B cell (primary cell): ENCODE results near the gene NBEAL2. TPM values are rescaled to one million over a fixed set of nuclear protein-coding genes. Genes with fewer than 3 reads are reported as not detected.
"Not testable (repeated sequence)": the region's sequence is repeated elsewhere in the genome, so short reads cannot be mapped to it uniquely, and the experiment has no call there.

ENCODE experiments used
- ATAC-seq: fragments of 200-7000 bp; cut with Tn5 transposase; one replicate; pipeline ENCODE4 v1.10.0; 2021; ENCODE audit warnings: low read depth, mild to moderate bottlenecking, moderate number of reproducible peaks, moderate library complexity
- CTCF ChIA-PET: fragments of 350-600 bp; sonication (Branson Sonifier 250); formaldehyde crosslinking; loops from one replicate; lab custom pipeline; 2021; ENCODE audit warnings: antibody characterized with exemption, inconsistent platforms; lab: Charles Lee
- POLR2A ChIA-PET: fragments of 350-600 bp; sonication (Branson Sonifier 250); formaldehyde crosslinking; loops from one replicate; lab custom pipeline; 2021; ENCODE audit warnings: antibody characterized with exemption; lab: Charles Lee
- DNase-seq: peaks from one replicate; pipeline ENCODE4 v3.0.0; 2013
- H2AFZ ChIP-seq: 2 replicates; pipeline ENCODE4 v1.6.1; 2012; ENCODE audit warnings: mild to moderate bottlenecking, low read depth, low read length; ENCODE audit not compliant: insufficient read depth, poor library complexity, severe bottlenecking
- H3K27ac ChIP-seq, 2 donors: 1 replicate in 1 of 2; 2 replicates in 1 of 2; pipeline ENCODE4 v1.5.1; 2012 to 2013; ENCODE audit warnings: low read length in 2 of 2, mild to moderate bottlenecking in 2 of 2, moderate library complexity in 1 of 2
- H3K27me3 ChIP-seq, 4 experiments: fragments of 200-600 bp in 1 of 4; sonication (generic) in 1 of 4; replicated peaks in 1 of 4; 1 replicate in 2 of 4; 2 replicates in 2 of 4; pipeline versions ENCODE4 v1.6.1 to v1.7.0; 2013 to 2016; ENCODE audit warnings: low read length in 3 of 4, mild to moderate bottlenecking in 2 of 4, mixed read lengths in 1 of 4, moderate library complexity in 1 of 4; ENCODE audit not compliant: insufficient read depth in 4 of 4, control insufficient read depth in 3 of 4; ENCODE audit errors: control extremely low read depth in 1 of 4
- H3K36me3 ChIP-seq, 2 experiments: replicated peaks in 1 of 2; 1 replicate in 1 of 2; 2 replicates in 1 of 2; pipeline versions ENCODE4 v1.6.1 to v1.7.1; 2013; ENCODE audit warnings: low read length in 1 of 2; ENCODE audit not compliant: insufficient read depth in 2 of 2, control insufficient read depth in 1 of 2; ENCODE audit errors: control extremely low read depth in 1 of 2, extremely low read depth in 1 of 2
- H3K4me1 ChIP-seq, 2 donors: fragments of 200-600 bp in 1 of 2; sonication (generic) in 1 of 2; 1 replicate in 1 of 2; 2 replicates in 1 of 2; pipeline versions ENCODE4 v1.5.1 to v1.6.1; 2013 to 2017; ENCODE audit warnings: low read length in 2 of 2; ENCODE audit not compliant: control insufficient read depth in 2 of 2, insufficient read depth in 2 of 2
- H3K4me2 ChIP-seq: replicated peaks from 2 replicates; pipeline ENCODE3; 2012; ENCODE audit warnings: mild to moderate bottlenecking, low read depth, low read length; ENCODE audit not compliant: poor library complexity, severe bottlenecking
- H3K4me3 ChIP-seq, 5 experiments: fragments of 200-600 bp in 1 of 5; sonication (generic) in 1 of 5; 1 replicate in 3 of 5; 2 replicates in 2 of 5; pipeline versions ENCODE4 v1.5.1 to v1.7.0; 2011 to 2016; ENCODE audit warnings: low read length in 4 of 5, mild to moderate bottlenecking in 4 of 5, low read depth in 2 of 5, control low read depth in 1 of 5, moderate library complexity in 1 of 5; ENCODE audit not compliant: insufficient read depth in 1 of 5; ENCODE audit errors: control extremely low read depth in 1 of 5, extremely low read depth in 1 of 5
- H3K79me2 ChIP-seq: fragments of 200-600 bp; sonication (generic); one replicate; pipeline ENCODE4 v1.6.0; 2016; ENCODE audit warnings: low read length; ENCODE audit not compliant: control insufficient read depth, insufficient read depth
- H3K9ac ChIP-seq: fragments of 200-600 bp; sonication (generic); 2 replicates; pipeline ENCODE4 v1.6.1; 2017; ENCODE audit warnings: mild to moderate bottlenecking, low read length, moderate library complexity
- H3K9me3 ChIP-seq, 3 donors: one replicate each; pipeline versions ENCODE4 v1.6.1 to v1.7.1; 2013; ENCODE audit warnings: low read length in 2 of 3; ENCODE audit not compliant: control insufficient read depth in 2 of 3, insufficient read depth in 1 of 3; ENCODE audit errors: control extremely low read depth in 1 of 3
- H4K20me1 ChIP-seq: 2 replicates; pipeline ENCODE4 v1.6.0; 2012; ENCODE audit warnings: mild to moderate bottlenecking, low read length; ENCODE audit not compliant: insufficient read depth, control insufficient read depth, poor library complexity, severe bottlenecking
- H3K27ac Mint-ChIP-seq: one replicate; pipeline ENCODE4 v1.8.0; 2021; ENCODE audit warnings: mixed read lengths
- H3K27me3 Mint-ChIP-seq: one replicate; pipeline ENCODE4 v1.8.0; 2021; ENCODE audit warnings: mixed read lengths
- H3K4me1 Mint-ChIP-seq: one replicate; pipeline ENCODE4 v1.8.0; 2021; ENCODE audit warnings: mixed read lengths
- H3K4me3 Mint-ChIP-seq: one replicate; pipeline ENCODE4 v1.8.0; 2021; ENCODE audit warnings: mixed read lengths
- H3K9me3 Mint-ChIP-seq: one replicate; pipeline ENCODE4 v1.8.0; 2022; ENCODE audit warnings: mixed read lengths; ENCODE audit not compliant: insufficient read depth
- EZH2 ChIP-seq: IDR thresholded peaks from 2 replicates; pipeline ENCODE4 v1.6.1; 2012; ENCODE audit warnings: borderline replicate concordance, low read depth, mild to moderate bottlenecking, moderate library complexity, low read length; ENCODE audit not compliant: insufficient read depth, poor library complexity, severe bottlenecking
- WGBS: methylation state at CpG from one replicate; pipeline ENCODE4 v1.1.5; 2013; ENCODE audit warnings: missing lambda C conversion rate; ENCODE audit not compliant: insufficient coverage; 5-methylcytosine and 5-hydroxymethylcytosine counted together
- intact Hi-C: fragments of 100-400 bp; cut with micrococcal nuclease; formaldehyde crosslinking; loops from one replicate; pipeline ENCODE4 v1.10.0; 2022
- polyA plus RNA-seq: library from polyadenylated mRNA; depleted of rRNA; stranded (reverse); fragments of >200 nt; gene quantifications from 2 replicates; pipeline ENCODE4 v1.2.3, GENCODE V29; 2012
- total RNA-seq, 2 donors: library from RNA; stranded (reverse); fragments of 120-200 nt in 1 of 2; gene quantifications; 1 replicate in 1 of 2; 2 replicates in 1 of 2; pipeline versions ENCODE4 v1.2.3 to v1.2.4, GENCODE V29; 2013 to 2022
- TF ChIP-seq, protein P1 (sequence below): fragments of 200-600 bp; IDR thresholded peaks from one replicate; pipeline ENCODE4 v1.8.0; 2022; ENCODE audit warnings: antibody characterized with exemption, mild to moderate bottlenecking

The NBEAL2 gene
- total and polyA plus RNA-seq, 2 donors (not counting 1 experiment from before 2014, with no cell fraction given), result 63.8 to 155 TPM

DNA sequence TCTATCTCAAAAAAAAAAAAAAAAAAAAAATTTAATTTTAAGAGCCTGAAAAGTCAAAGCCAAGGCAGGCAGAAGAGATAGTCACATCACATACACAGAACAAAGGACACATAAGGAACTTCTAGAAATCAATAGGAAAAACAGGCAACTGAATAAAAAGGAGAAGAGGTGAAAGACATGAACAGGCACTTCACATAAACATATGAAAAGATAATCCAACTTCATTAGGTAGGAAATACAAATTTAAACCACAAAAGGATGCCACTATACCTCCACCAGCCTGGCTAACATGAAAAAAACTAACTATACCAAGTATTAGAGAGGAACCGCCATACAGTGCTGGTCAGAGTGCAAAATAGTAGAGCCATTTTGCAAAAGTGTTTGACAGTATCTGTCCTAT is 17.0 kb upstream of the NBEAL2 start:
- ATAC-seq (no peak), DNase-seq (no peak)
- Histone ChIP-seq H3K9ac (no peak overlapping the region), H3K4me2 (no peak overlapping the region), H3K27me3 (no peaks in the 10 kb centered on the region), H3K4me3 (no peak overlapping the region), H3K79me2 (peaks cover 93% of the 10 kb centered on the region), H3K36me3 (peaks cover 0 to 29% of the 10 kb centered on the region in 2 experiments), H3K4me1 (peaks cover 64 to 67% of the 10 kb centered on the region in 2 donors), H3K9me3 (no peaks in the 10 kb centered on the region), H2AFZ (no peak overlapping the region), H4K20me1 (peaks cover 87% of the 10 kb centered on the region), H3K27ac (no peak overlapping the region)
- TF ChIP-seq EZH2, result no peak
- TF ChIP-seq, protein P1, sequence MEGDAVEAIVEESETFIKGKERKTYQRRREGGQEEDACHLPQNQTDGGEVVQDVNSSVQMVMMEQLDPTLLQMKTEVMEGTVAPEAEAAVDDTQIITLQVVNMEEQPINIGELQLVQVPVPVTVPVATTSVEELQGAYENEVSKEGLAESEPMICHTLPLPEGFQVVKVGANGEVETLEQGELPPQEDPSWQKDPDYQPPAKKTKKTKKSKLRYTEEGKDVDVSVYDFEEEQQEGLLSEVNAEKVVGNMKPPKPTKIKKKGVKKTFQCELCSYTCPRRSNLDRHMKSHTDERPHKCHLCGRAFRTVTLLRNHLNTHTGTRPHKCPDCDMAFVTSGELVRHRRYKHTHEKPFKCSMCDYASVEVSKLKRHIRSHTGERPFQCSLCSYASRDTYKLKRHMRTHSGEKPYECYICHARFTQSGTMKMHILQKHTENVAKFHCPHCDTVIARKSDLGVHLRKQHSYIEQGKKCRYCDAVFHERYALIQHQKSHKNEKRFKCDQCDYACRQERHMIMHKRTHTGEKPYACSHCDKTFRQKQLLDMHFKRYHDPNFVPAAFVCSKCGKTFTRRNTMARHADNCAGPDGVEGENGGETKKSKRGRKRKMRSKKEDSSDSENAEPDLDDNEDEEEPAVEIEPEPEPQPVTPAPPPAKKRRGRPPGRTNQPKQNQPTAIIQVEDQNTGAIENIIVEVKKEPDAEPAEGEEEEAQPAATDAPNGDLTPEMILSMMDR, result no peak
- no CpG with 5 or more reads among the region's 1 CpG for WGBS
- ChIA-PET POLR2A (no interaction called here), CTCF (no interaction called here)
- Mint-ChIP-seq H3K27ac (no peak overlapping the region), H3K9me3 (no peaks in the 10 kb centered on the region), H3K4me1 (peaks cover 75% of the 10 kb centered on the region), H3K4me3 (no peak overlapping the region), H3K27me3 (no peaks in the 10 kb centered on the region)
- intact Hi-C loops, result no loop called here

DNA sequence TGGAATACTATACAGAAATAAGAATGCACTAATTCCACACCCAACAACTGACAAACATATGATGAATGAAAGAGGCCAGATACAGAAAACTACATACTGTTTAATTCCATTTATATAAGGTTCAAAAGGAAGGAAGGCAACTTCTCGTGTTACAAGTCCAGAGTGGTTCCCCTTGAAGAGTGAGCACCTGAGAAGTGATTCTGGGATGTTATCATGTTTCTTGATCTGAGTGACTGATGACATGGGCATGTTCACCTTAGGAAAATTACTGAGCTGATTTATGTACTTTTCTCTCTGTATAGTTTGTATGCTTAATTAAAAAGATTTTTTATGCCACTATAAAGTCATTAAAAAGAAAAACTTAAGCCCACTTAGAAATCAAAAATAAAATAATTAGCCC is 16.5 kb upstream of the NBEAL2 start:
- DNase-seq, result no peak
- Histone ChIP-seq H4K20me1 (peaks cover 88% of the 10 kb centered on the region), H3K79me2 (peaks cover 93% of the 10 kb centered on the region), H2AFZ (no peak overlapping the region), H3K9ac (no peak overlapping the region), H3K4me3 (no peak overlapping the region), H3K9me3 (no peaks in the 10 kb centered on the region), H3K27me3 (no peaks in the 10 kb centered on the region), H3K4me1 (peaks cover 70% of the 10 kb centered on the region in 2 donors), H3K36me3 (peaks cover 0 to 34% of the 10 kb centered on the region in 2 experiments), H3K27ac (no peak overlapping the region), H3K4me2 (no peak overlapping the region)
- Mint-ChIP-seq H3K27me3 (no peaks in the 10 kb centered on the region), H3K4me1 (peaks cover 79% of the 10 kb centered on the region), H3K27ac (no peak overlapping the region), H3K9me3 (no peaks in the 10 kb centered on the region), H3K4me3 (no peak overlapping the region)
- ChIA-PET CTCF (no interaction called here), POLR2A (no interaction called here)
- TF ChIP-seq, protein P1, result no peak
- TF ChIP-seq EZH2, result no peak
- no peak for ATAC-seq
- WGBS, result no CpG with 5 or more reads among the region's 1 CpG
- intact Hi-C loops, result no loop called here

DNA sequence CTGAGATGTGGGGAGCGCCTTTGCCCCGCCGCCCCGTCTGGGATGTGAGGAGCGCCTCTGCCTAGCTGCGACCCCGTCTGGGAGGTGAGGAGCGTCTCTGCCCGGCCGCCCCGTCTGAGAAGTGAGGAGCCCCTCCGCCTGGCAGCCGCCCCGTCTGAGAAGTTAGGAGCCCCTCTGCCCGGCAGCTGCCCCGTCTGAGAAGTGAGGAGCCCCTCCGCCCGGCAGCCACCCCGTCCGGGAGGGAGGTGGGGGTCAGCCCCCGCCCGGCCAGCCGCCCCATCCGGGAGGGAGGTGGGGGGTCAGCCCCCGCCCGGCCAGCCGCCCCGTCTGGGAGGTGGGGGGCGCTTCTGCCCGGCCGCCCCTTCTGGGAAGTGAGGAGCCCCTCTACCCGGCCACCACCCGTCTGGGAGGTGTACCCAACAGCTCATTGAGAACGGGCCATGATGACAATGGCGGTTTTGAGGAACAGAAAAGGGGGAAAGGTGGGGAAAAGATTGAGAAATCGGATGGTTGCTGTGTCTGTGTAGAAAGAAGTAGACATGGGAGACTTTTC is 15.4 kb upstream of the NBEAL2 start:
- peaks cover 73 to 74% of the 10 kb centered on the region in 2 donors for H3K4me1 ChIP-seq
- peaks cover 88% of the 10 kb centered on the region for H4K20me1 ChIP-seq
- H3K4me3 ChIP-seq, H3K9ac ChIP-seq, H3K27me3 Mint-ChIP-seq, H3K4me2 ChIP-seq, H3K9me3 Mint-ChIP-seq, H3K27ac ChIP-seq, H2AFZ ChIP-seq, POLR2A ChIA-PET, ATAC-seq, H3K27me3 ChIP-seq, H3K27ac Mint-ChIP-seq, H3K4me3 Mint-ChIP-seq, DNase-seq, CTCF ChIA-PET, H3K9me3 ChIP-seq: not testable (repeated sequence)
- peaks cover 0 to 36% of the 10 kb centered on the region in 2 experiments for H3K36me3 ChIP-seq
- 99% methylated on average over 22 of the region's 36 CpGs for WGBS
- peaks cover 79% of the 10 kb centered on the region for H3K4me1 Mint-ChIP-seq
- H3K79me2 ChIP-seq, result peaks cover 93% of the 10 kb centered on the region
- intact Hi-C loops, result loop anchor here (2.0 kb wide), 1 partner anchor 15 kb away; the partner anchor contains the start of gene NBEAL2
